Measurements from ENCODE around the gene PANX3. TPM values are rescaled to one million over a fixed set of nuclear protein-coding genes. Genes with fewer than 3 reads are reported as not detected.

The PANX3 gene
- total and polyA plus RNA-seq, 2 of the 4 experiments (the other 2 are of a cell fraction): not detected

DNA sequence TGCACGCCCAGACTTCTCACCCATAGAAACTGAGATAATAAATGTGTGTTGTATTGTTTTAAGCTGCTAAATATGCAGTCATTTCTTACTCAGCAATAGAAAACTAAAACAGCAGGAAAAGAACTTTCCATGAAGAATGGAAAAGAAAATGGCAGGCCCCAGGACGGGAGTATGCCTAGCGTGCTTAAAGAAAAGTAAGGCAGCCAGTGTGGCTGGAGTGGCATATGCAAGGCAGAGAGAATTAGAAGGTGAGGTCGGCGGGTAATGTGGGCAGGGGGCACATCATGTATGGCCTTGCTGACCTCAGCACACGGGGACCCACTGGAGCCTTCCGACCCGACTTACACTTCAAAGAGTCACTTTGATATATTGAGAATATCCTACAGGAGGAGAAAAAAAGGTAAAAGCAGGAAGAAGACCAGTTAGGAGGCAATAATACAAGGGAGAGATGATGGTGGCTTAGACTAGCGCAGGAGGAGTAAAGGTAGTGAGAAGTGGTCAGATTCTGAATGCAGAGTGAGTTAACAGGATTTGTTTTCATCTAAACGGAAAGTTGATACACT lies 31.9 kb downstream of the PANX3 start (continued):
- no peak for TF ChIP-seq MXI1 (IDR thresholded peaks at IDR 0.05; ENCODE audit: borderline replicate concordance, low read depth, low read length)

DNA sequence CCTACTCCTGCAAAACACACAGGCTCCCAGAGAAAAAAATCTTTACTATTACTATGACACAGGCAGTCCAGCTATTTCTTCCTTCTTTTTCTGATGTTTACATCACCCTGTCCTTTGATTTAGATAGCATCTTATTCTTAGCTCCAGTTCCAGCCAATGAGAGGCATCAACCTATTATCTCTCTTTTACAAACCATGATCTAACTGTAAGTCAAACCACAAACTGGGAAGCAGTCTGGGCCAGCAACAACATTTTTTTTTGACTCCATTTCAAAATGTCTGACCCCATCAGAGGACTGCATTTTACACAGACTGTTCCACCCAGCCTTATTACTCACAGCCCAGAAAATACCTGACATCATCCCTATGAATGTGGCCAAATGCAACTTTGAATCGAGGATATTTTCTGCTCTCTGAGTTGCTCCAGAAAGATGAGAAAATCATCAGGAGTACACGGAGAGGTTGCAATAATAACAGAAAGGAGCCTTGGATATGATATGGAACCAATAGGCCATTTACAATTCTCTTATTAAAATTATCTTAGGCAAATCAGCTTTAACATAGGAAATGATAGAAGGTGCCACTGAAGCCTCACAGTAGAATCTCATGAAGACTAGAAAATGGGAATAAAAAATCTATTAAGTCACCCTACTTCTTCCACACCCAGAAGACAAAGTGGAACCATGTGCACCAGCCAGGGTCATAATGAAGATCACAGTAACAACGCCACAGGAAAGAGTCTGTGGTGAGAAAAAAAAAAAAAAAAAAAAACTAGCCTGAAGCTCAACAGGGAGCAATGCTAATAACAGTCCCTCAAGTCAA lies 32.6 kb downstream of the PANX3 start:
- Histone ChIP-seq H2AK9ac (replicated peaks; ENCODE audit: low read depth, low read length, poor library complexity) (no peak overlapping the region), H2BK15ac (ENCODE audit: low read depth, low read length) (no peak overlapping the region), H3K9me1 (ENCODE audit: insufficient read depth, low read length) (peaks cover 6% of the 10 kb centered on the region; the same call in 1 of the 2 replicates), H3K14ac (replicated peaks; ENCODE audit: low read depth, low read length) (no peak overlapping the region), H4K8ac (ENCODE audit: low read depth in 2 of 2, low read length in 2 of 2) (no peak overlapping the region), H3K4me2 (ENCODE audit: low read depth, low read length) (peak overlapping the region; percentile 67), H3K4me3 (ENCODE audit: insufficient read depth, low read depth, low read length) (no peak overlapping the region), H3K9me3 (ENCODE audit: control insufficient read depth, insufficient read depth, low read length) (no peaks in the 10 kb centered on the region), H3K36me3 (ENCODE audit: control insufficient read depth, insufficient read depth, low read length) (0 out of 2 replicates have a peak, but pooled peaks cover 1% of the 10 kb centered on the region), H4K5ac (ENCODE audit: low read depth, low read length) (no peak overlapping the region), H2AFZ (replicated peaks; ENCODE audit: low read length, poor library complexity) (no peak overlapping the region), H3K79me1 (ENCODE audit: low read depth in 1 of 2, low read length in 2 of 2) (no peaks in the 10 kb centered on the region), H2BK120ac (ENCODE audit: low read depth, low read length) (no peak overlapping the region), H4K91ac (ENCODE audit: insufficient read depth, low read depth, low read length) (peak overlapping the region; percentile 16; the same call in 1 of the 2 replicates), H3K9ac (ENCODE audit: low read depth, low read length) (peak overlapping the region; percentile 38; the same call in 1 of the 2 replicates), H2BK20ac (ENCODE audit: low read depth, low read length) (no peak overlapping the region), H3K27ac (ENCODE audit: insufficient read depth, low read length) (peak overlapping the region; percentile 27; the same call in 1 of the 2 replicates), H3K18ac (ENCODE audit: low read depth, low read length) (no peak overlapping the region), H3K27me3 (ENCODE audit: control insufficient read depth, insufficient read depth, low read length) (no peaks in the 10 kb centered on the region), H2BK5ac (ENCODE audit: low read depth, low read length, poor library complexity, severe bottlenecking) (peak overlapping the region; percentile 41), H3K4me1 (ENCODE audit: control insufficient read depth, insufficient read depth, low read length) (peaks cover 6% of the 10 kb centered on the region), H3K23ac (ENCODE audit: low read depth, low read length) (no peak overlapping the region), H3K56ac (ENCODE audit: extremely low read depth, insufficient read depth, low read length) (no peak overlapping the region), H2AK5ac (ENCODE audit: low read depth, low read length) (no peak overlapping the region), H3K4ac (ENCODE audit: low read depth, low read length) (no peak overlapping the region), H4K20me1 (ENCODE audit: insufficient read depth, low read length) (no peaks in the 10 kb centered on the region; the same call in 1 of the 2 replicates)
- dilution Hi-C loops (cut with HindIII; ENCODE audit: low sequenced_read_pairs, unreplicated experiment): no loop called here
- in situ Hi-C loops (cut with MboI; ENCODE audit: low sequenced_read_pairs): loop anchor here (10.0 to 25.0 kb wide), 2 partner anchors 191 to 943 kb away; partner anchors contain the start of gene STT3A
- peak; percentile 97 for DNase-seq
- ChIA-PET POLR2A (ENCODE audit: unreplicated experiment) (no interaction called here), CTCF (interaction anchor here (0.6 to 2.6 kb wide), 11 partner anchors 10 to 572 kb away, joined by 3 to 10 read pairs (median 3); no protein-coding TSS in a partner anchor)
- intact Hi-C loops (cut with micrococcal nuclease): loop anchor here (1.0 to 5.0 kb wide), 4 partner anchors 119 to 308 kb away; partner anchors contain the start of gene CCDC15
- no CpG with 5 or more reads among the region's 3 CpGs for WGBS, 2 experiments (ENCODE audit: extremely low coverage in 2 of 2, insufficient read length in 1 of 2)
- ATAC-seq (ENCODE audit: low read depth): peak; percentile 73
- BruUV-seq (replicated peaks): no TSS peak
- TF ChIP-seq, protein P1, sequence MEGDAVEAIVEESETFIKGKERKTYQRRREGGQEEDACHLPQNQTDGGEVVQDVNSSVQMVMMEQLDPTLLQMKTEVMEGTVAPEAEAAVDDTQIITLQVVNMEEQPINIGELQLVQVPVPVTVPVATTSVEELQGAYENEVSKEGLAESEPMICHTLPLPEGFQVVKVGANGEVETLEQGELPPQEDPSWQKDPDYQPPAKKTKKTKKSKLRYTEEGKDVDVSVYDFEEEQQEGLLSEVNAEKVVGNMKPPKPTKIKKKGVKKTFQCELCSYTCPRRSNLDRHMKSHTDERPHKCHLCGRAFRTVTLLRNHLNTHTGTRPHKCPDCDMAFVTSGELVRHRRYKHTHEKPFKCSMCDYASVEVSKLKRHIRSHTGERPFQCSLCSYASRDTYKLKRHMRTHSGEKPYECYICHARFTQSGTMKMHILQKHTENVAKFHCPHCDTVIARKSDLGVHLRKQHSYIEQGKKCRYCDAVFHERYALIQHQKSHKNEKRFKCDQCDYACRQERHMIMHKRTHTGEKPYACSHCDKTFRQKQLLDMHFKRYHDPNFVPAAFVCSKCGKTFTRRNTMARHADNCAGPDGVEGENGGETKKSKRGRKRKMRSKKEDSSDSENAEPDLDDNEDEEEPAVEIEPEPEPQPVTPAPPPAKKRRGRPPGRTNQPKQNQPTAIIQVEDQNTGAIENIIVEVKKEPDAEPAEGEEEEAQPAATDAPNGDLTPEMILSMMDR (conservative IDR thresholded peaks at IDR 0.05; ENCODE audit: low read depth, low read length): no peak
- no peak for TF ChIP-seq POLR2A (IDR thresholded peaks at IDR 0.05; ENCODE audit: low read depth, low read length)
- TF ChIP-seq NFE2L2 (IDR thresholded peaks at IDR 0.05; ENCODE audit: low read depth, low read length): no peak
- TF ChIP-seq SMC3 (IDR thresholded peaks at IDR 0.05; ENCODE audit: low read depth, low read length): no peak
- peak; percentile 45; the same call in 1 of the 2 replicates for TF ChIP-seq CEBPB (IDR thresholded peaks at IDR 0.05; ENCODE audit: low read depth, low read length)
- no peak for TF ChIP-seq RAD21 (IDR thresholded peaks at IDR 0.05; ENCODE audit: low read length)
- TF ChIP-seq, protein P2, sequence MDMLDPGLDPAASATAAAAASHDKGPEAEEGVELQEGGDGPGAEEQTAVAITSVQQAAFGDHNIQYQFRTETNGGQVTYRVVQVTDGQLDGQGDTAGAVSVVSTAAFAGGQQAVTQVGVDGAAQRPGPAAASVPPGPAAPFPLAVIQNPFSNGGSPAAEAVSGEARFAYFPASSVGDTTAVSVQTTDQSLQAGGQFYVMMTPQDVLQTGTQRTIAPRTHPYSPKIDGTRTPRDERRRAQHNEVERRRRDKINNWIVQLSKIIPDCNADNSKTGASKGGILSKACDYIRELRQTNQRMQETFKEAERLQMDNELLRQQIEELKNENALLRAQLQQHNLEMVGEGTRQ (IDR thresholded peaks at IDR 0.05; ENCODE audit: low read depth, low read length): no peak
- TF ChIP-seq, protein P3, sequence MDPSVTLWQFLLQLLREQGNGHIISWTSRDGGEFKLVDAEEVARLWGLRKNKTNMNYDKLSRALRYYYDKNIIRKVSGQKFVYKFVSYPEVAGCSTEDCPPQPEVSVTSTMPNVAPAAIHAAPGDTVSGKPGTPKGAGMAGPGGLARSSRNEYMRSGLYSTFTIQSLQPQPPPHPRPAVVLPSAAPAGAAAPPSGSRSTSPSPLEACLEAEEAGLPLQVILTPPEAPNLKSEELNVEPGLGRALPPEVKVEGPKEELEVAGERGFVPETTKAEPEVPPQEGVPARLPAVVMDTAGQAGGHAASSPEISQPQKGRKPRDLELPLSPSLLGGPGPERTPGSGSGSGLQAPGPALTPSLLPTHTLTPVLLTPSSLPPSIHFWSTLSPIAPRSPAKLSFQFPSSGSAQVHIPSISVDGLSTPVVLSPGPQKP (IDR thresholded peaks at IDR 0.05; ENCODE audit: borderline replicate concordance, low read depth, low read length): no peak
- TF ChIP-seq CHD1 (IDR thresholded peaks at IDR 0.05; ENCODE audit: low read depth, low read length): no peak
- no peak for TF ChIP-seq RFX5 (IDR thresholded peaks at IDR 0.05; ENCODE audit: low read depth, low read length)
